ENCODE measurements around the gene KLHL29. TPM values are rescaled to one million over a fixed set of nuclear protein-coding genes. Genes with fewer than 3 reads are reported as not detected.
A peak's percentile ranks its signal among the peaks of the same experiment; 100 is the strongest.

The KLHL29 gene
- total RNA-seq, 1 donor from 2014 or later, result 3.0 TPM

- Mint-ChIP-seq H3K36me3 (ENCODE audit: low read depth) (no peaks in the 10 kb centered on the region), H3K27ac (no peak overlapping the region), H3K4me3 (ENCODE audit: low read depth) (no peak overlapping the region), H3K27me3 (ENCODE audit: low read depth) (no peaks in the 10 kb centered on the region), H3K9me3 (no peaks in the 10 kb centered on the region), H3K4me1 (ENCODE audit: low read depth) (no peaks in the 10 kb centered on the region)
- DNase-seq (ENCODE audit: low spot score), result no peak
- intact Hi-C loops (cut with micrococcal nuclease), result no loop called here
Observed at GRCh38 chr2:23703037-23703582, 318.1 kb downstream of the KLHL29 start.

- Mint-ChIP-seq H3K4me1 (ENCODE audit: low read depth) (no peaks in the 10 kb centered on the region), H3K27ac (no peak overlapping the region), H3K27me3 (ENCODE audit: low read depth) (no peaks in the 10 kb centered on the region), H3K4me3 (ENCODE audit: low read depth) (no peak overlapping the region), H3K9me3 (no peaks in the 10 kb centered on the region), H3K36me3 (ENCODE audit: low read depth) (no peaks in the 10 kb centered on the region)
- intact Hi-C loops (cut with micrococcal nuclease), result no loop called here
- no peak for DNase-seq (ENCODE audit: low spot score)
Observed at GRCh38 chr2:23703583-23704385, 318.8 kb downstream of the KLHL29 start.

GRCh38 chr2:23705771-23706612 lies 321.0 kb downstream of the KLHL29 start:
- no peaks in the 10 kb centered on the region for H3K27me3 Mint-ChIP-seq (ENCODE audit: low read depth)
- no peaks in the 10 kb centered on the region for H3K9me3 Mint-ChIP-seq
- no peak overlapping the region for H3K4me3 Mint-ChIP-seq (ENCODE audit: low read depth)
- intact Hi-C loops (cut with micrococcal nuclease), result no loop called here
- no peak overlapping the region for H3K27ac Mint-ChIP-seq
- no peaks in the 10 kb centered on the region for H3K4me1 Mint-ChIP-seq (ENCODE audit: low read depth)
- DNase-seq (ENCODE audit: low spot score), result peak; percentile 5
- no peaks in the 10 kb centered on the region for H3K36me3 Mint-ChIP-seq (ENCODE audit: low read depth)

- DNase-seq (ENCODE audit: low spot score), result peak; percentile 6
- H3K27me3 Mint-ChIP-seq (ENCODE audit: low read depth), result no peaks in the 10 kb centered on the region
- no peaks in the 10 kb centered on the region for H3K4me1 Mint-ChIP-seq (ENCODE audit: low read depth)
- H3K27ac Mint-ChIP-seq, result no peak overlapping the region
- no peaks in the 10 kb centered on the region for H3K9me3 Mint-ChIP-seq
- intact Hi-C loops (cut with micrococcal nuclease), result no loop called here
- no peak overlapping the region for H3K4me3 Mint-ChIP-seq (ENCODE audit: low read depth)
- H3K36me3 Mint-ChIP-seq (ENCODE audit: low read depth), result no peaks in the 10 kb centered on the region
Observed at GRCh38 chr2:23706613-23707078, 321.7 kb downstream of the KLHL29 start.

- H3K4me1 Mint-ChIP-seq (ENCODE audit: low read depth), result no peaks in the 10 kb centered on the region
- intact Hi-C loops (cut with micrococcal nuclease), result no loop called here
- H3K4me3 Mint-ChIP-seq (ENCODE audit: low read depth), result no peak overlapping the region
- DNase-seq (ENCODE audit: low spot score), result peak; percentile 5
- no peak overlapping the region for H3K27ac Mint-ChIP-seq
- no peaks in the 10 kb centered on the region for H3K36me3 Mint-ChIP-seq (ENCODE audit: low read depth)
- H3K9me3 Mint-ChIP-seq, result no peaks in the 10 kb centered on the region
- H3K27me3 Mint-ChIP-seq (ENCODE audit: low read depth), result no peaks in the 10 kb centered on the region
Observed at GRCh38 chr2:23707096-23707495, 322.1 kb downstream of the KLHL29 start.

GRCh38 chr2:23708771-23709170 lies 323.8 kb downstream of the KLHL29 start:
- no peaks in the 10 kb centered on the region for H3K9me3 Mint-ChIP-seq

DNA sequence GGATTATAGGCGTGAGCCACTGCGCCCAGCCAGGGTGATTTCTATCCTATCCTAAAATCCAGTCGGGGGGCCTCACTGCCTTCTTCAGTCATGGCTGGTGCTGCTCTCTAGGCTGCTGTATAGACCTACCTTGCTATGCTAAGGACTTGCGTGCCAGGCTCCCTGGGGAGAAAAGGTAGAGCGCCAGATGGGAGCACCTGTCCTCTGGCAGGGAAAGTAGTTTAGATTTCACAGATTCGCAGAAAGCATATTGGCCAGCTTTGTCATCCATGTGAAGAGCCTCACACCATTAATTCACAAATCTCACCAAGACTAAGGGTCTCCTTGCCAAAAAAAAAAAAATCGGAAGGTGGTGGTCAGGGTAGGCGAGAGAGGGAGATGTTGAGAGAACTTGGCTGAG lies 324.3 kb downstream of the KLHL29 start:
- no peaks in the 10 kb centered on the region for H3K36me3 Mint-ChIP-seq (ENCODE audit: low read depth)
- H3K27me3 Mint-ChIP-seq (ENCODE audit: low read depth), result no peaks in the 10 kb centered on the region
- H3K27ac Mint-ChIP-seq, result no peak overlapping the region
- no peaks in the 10 kb centered on the region for H3K9me3 Mint-ChIP-seq
- no peaks in the 10 kb centered on the region for H3K4me1 Mint-ChIP-seq (ENCODE audit: low read depth)
- intact Hi-C loops (cut with micrococcal nuclease), result no loop called here
- DNase-seq (ENCODE audit: low spot score), result no peak
- H3K4me3 Mint-ChIP-seq (ENCODE audit: low read depth), result no peak overlapping the region

More at GRCh38 chr2:23708771-23709170, 323.8 kb downstream of the KLHL29 start:
- no peak overlapping the region for H3K4me3 Mint-ChIP-seq (ENCODE audit: low read depth)
- intact Hi-C loops (cut with micrococcal nuclease), result no loop called here
- H3K27me3 Mint-ChIP-seq (ENCODE audit: low read depth), result no peaks in the 10 kb centered on the region
- no peak overlapping the region for H3K27ac Mint-ChIP-seq
- DNase-seq (ENCODE audit: low spot score), result no peak
- H3K36me3 Mint-ChIP-seq (ENCODE audit: low read depth), result no peaks in the 10 kb centered on the region
- no peaks in the 10 kb centered on the region for H3K4me1 Mint-ChIP-seq (ENCODE audit: low read depth)

DNA sequence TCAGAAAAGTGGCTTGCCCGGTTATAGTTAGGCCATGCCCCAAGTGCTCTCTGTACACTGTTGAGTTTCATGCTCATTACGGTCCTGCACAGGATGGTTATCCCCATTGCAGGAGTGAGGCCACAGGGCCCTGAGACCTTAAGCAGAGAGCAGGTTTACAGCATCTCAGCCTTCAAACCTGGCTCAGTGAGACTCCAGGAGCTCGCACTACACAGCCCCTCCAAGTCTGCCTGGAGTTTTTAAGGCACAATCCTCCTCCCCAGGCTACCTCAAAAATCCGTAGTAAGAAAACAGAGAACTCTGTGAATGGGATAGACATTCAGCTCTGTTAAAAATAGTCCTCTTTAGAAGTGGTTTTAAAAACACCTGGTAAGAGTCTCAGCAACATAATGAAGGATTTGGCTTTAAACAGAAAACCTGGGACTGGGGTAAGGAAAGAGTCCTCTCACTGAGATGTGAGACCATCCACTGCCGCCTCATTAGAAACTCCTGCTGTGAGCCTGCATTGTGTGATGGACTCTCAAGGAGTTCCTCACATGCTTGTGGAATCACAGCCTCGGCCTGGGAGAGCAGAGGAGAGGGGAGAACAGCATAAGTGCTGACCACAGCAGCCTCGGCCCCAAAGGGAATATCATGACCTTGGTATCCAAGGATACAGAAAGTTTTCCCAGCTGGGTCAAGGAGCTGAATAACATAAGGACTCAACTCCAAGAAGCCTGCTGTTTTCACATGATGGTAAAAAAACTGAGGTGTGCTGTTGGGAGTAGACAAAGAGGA lies 327.2 kb downstream of the KLHL29 start:
- H3K4me3 Mint-ChIP-seq (ENCODE audit: low read depth), result no peak overlapping the region
- intact Hi-C loops (cut with micrococcal nuclease), result no loop called here
- no peaks in the 10 kb centered on the region for H3K4me1 Mint-ChIP-seq (ENCODE audit: low read depth)
- H3K27me3 Mint-ChIP-seq (ENCODE audit: low read depth), result no peaks in the 10 kb centered on the region
- no peaks in the 10 kb centered on the region for H3K9me3 Mint-ChIP-seq
- DNase-seq (ENCODE audit: low spot score), result no peak
- H3K36me3 Mint-ChIP-seq (ENCODE audit: low read depth), result no peaks in the 10 kb centered on the region
- no peak overlapping the region for H3K27ac Mint-ChIP-seq

- DNase-seq (ENCODE audit: low spot score), result no peak
- Mint-ChIP-seq H3K36me3 (ENCODE audit: low read depth) (no peaks in the 10 kb centered on the region), H3K9me3 (no peaks in the 10 kb centered on the region), H3K4me1 (ENCODE audit: low read depth) (no peaks in the 10 kb centered on the region), H3K27ac (no peak overlapping the region), H3K4me3 (ENCODE audit: low read depth) (no peak overlapping the region), H3K27me3 (ENCODE audit: low read depth) (no peaks in the 10 kb centered on the region)
- intact Hi-C loops (cut with micrococcal nuclease), result no loop called here
Observed at GRCh38 chr2:23712756-23713151, 327.8 kb downstream of the KLHL29 start.

DNA sequence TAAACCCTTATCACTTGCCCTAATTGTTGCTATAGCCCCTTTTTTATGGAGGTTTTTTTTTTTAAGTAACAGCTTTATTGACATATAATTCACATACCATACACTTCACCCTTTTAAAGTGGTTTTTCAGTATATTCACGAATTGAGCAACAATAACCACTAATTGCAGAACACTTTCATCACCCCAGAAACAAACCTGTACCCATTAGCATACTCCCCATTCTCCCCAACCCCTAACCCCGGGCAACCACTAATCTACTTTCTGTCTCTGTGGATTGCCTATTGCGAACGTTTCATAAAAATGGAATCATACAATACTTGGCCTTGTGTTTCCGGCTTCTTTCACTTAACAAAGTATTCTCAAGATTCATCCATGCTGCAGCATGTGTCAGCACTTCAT lies 328.4 kb downstream of the KLHL29 start:
- Mint-ChIP-seq H3K9me3 (no peaks in the 10 kb centered on the region), H3K4me3 (ENCODE audit: low read depth) (no peak overlapping the region), H3K27me3 (ENCODE audit: low read depth) (no peaks in the 10 kb centered on the region), H3K4me1 (ENCODE audit: low read depth) (no peaks in the 10 kb centered on the region), H3K36me3 (ENCODE audit: low read depth) (no peaks in the 10 kb centered on the region), H3K27ac (no peak overlapping the region)
- intact Hi-C loops (cut with micrococcal nuclease), result no loop called here
- DNase-seq (ENCODE audit: low spot score), result no peak

GRCh38 chr2:23718931-23719700 lies 334.1 kb downstream of the KLHL29 start:
- no peaks in the 10 kb centered on the region for H3K27me3 Mint-ChIP-seq (ENCODE audit: low read depth)

GRCh38 chr2:23719716-23720115 lies 334.7 kb downstream of the KLHL29 start:
- Mint-ChIP-seq H3K27me3 (ENCODE audit: low read depth) (no peaks in the 10 kb centered on the region), H3K4me1 (ENCODE audit: low read depth) (no peaks in the 10 kb centered on the region), H3K27ac (no peak overlapping the region), H3K9me3 (peaks cover 16% of the 10 kb centered on the region), H3K4me3 (ENCODE audit: low read depth) (no peak overlapping the region), H3K36me3 (ENCODE audit: low read depth) (peaks cover 23% of the 10 kb centered on the region)
- DNase-seq (ENCODE audit: low spot score), result no peak
- intact Hi-C loops (cut with micrococcal nuclease), result no loop called here

More at GRCh38 chr2:23718931-23719700, 334.1 kb downstream of the KLHL29 start:
- H3K4me1 Mint-ChIP-seq (ENCODE audit: low read depth), result no peaks in the 10 kb centered on the region
- H3K4me3 Mint-ChIP-seq (ENCODE audit: low read depth), result no peak overlapping the region
- intact Hi-C loops (cut with micrococcal nuclease), result no loop called here
- no peak overlapping the region for H3K27ac Mint-ChIP-seq
- peaks cover 16% of the 10 kb centered on the region for H3K9me3 Mint-ChIP-seq
- no peak for DNase-seq (ENCODE audit: low spot score)
- H3K36me3 Mint-ChIP-seq (ENCODE audit: low read depth), result peaks cover 23% of the 10 kb centered on the region
